ENCODE results near the gene RAPGEF1. TPM values are rescaled to one million over a fixed set of nuclear protein-coding genes. Genes with fewer than 3 reads are reported as not detected.

RAPGEF1 gene
- total and polyA plus RNA-seq, 9 of the 15 experiments (the other 6 are each of a cell fraction or from before 2014, with no cell fraction given): 0.06 to 44.1 (median 19.9) TPM

DNA sequence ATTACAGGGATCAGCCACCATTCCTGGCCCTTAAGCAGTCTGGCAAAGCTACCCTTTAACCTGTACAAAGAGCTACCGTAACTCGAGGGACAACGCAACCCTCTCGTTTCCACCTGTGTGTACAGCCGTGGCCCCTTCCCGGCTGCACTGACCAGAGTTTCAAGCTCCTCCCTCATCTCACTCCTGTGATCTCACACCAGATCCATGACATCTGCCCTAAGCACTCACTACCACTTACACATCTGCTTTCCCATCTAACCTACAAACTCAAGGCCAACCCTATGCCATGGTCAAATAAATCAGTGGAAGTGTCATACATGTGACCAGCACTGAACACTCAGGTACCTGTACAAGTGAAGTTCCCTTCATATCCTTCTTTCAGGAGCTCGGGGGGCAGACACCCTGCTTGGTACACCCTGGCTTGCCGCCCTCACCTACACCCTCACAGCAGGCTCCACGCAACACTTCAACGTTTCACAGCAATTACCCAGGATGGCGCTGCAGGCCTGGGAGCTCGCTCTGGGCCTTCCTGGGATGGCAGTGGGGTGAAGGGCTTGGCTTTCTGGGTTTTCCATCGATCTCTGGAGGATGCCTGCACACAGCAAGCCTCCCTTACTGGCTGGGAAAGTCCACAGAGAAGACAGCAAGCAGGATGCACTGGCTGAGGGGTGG lies 132.8 kb downstream of the RAPGEF1 start:
- in situ Hi-C loops (cut with MboI) (no loop called here), intact Hi-C loops (cut with micrococcal nuclease) (no loop called here)
- Histone ChIP-seq H3K9ac (ENCODE audit: insufficient read depth in 1 of 2, low read depth in 2 of 2, low read length in 2 of 2) (no peak overlapping the region), H2AFZ (ENCODE audit: low read depth, low read length) (no peak overlapping the region), H3K36me3 (ENCODE audit: control insufficient read depth, insufficient read depth, low read length) (peaks cover 14% of the 10 kb centered on the region; the same call in 2 of the 3 replicates), H3K4me1 (replicated peaks in 1 of 2; ENCODE audit: control insufficient read depth in 2 of 2, insufficient read depth in 2 of 2, low read length in 2 of 2) (peaks cover 3 to 4% of the 10 kb centered on the region in 2 experiments; a peak in 2 of 5 replicates), H3K27ac (ENCODE audit: extremely low read depth, low read depth, low read length) (no peak overlapping the region), H3K4me3 (no peak overlapping the region), H4K20me1 (replicated peaks; ENCODE audit: control insufficient read depth, insufficient read depth, low read length) (no peaks in the 10 kb centered on the region), H3K27me3 (ENCODE audit: control insufficient read depth in 2 of 2, insufficient read depth in 2 of 2, low read length in 2 of 2) (no peaks in the 10 kb centered on the region), H3K9me1 (ENCODE audit: control insufficient read depth, insufficient read depth, low read length) (no peaks in the 10 kb centered on the region), H3K4me2 (ENCODE audit: insufficient read depth, low read length) (no peak overlapping the region), H3K9me3 (replicated peaks; ENCODE audit: control insufficient read depth, insufficient read depth, low read depth, low read length) (no peaks in the 10 kb centered on the region), H3K79me2 (ENCODE audit: control insufficient read depth, insufficient read depth, low read length) (no peaks in the 10 kb centered on the region)
- no TSS peak for BruUV-seq (replicated peaks)
- ChIA-PET POLR2A (interaction anchor here (0.7 kb wide), 1 partner anchor 13 kb away, joined by 3 read pairs; no protein-coding TSS in a partner anchor), CTCF (ENCODE audit: low intra/inter-chr PET ratio) (no interaction called here)
- TF ChIP-seq KAT2B (IDR thresholded peaks at IDR 0.05; ENCODE audit: low read depth, low read length) (no peak), ZBTB7A (IDR thresholded peaks at IDR 0.05; ENCODE audit: borderline replicate concordance, control insufficient read depth, low read depth, low read length) (no peak), RAD21 (CRISPR knock-in tag; conservative IDR thresholded peaks at IDR 0.05 in 1 of 2, IDR thresholded peaks at IDR 0.05 in 1 of 2) (0 out of 4 replicates have a peak, but pooled peaks of 1 of the 2 experiments have one; percentile 4), ZNF274 (IDR thresholded peaks at IDR 0.05; ENCODE audit: borderline replicate concordance, low read depth, low read length) (no peak)
- TF ChIP-seq, protein P1, sequence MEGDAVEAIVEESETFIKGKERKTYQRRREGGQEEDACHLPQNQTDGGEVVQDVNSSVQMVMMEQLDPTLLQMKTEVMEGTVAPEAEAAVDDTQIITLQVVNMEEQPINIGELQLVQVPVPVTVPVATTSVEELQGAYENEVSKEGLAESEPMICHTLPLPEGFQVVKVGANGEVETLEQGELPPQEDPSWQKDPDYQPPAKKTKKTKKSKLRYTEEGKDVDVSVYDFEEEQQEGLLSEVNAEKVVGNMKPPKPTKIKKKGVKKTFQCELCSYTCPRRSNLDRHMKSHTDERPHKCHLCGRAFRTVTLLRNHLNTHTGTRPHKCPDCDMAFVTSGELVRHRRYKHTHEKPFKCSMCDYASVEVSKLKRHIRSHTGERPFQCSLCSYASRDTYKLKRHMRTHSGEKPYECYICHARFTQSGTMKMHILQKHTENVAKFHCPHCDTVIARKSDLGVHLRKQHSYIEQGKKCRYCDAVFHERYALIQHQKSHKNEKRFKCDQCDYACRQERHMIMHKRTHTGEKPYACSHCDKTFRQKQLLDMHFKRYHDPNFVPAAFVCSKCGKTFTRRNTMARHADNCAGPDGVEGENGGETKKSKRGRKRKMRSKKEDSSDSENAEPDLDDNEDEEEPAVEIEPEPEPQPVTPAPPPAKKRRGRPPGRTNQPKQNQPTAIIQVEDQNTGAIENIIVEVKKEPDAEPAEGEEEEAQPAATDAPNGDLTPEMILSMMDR (IDR thresholded peaks at IDR 0.05 in 2 of 3, conservative IDR thresholded peaks at IDR 0.05 in 1 of 3; ENCODE audit: insufficient read depth in 2 of 3, low read depth in 1 of 3, low read length in 3 of 3): peak in 1 of 3 experiments; percentile 35; a peak in 2 of 6 replicates
- TF ChIP-seq, protein P2, sequence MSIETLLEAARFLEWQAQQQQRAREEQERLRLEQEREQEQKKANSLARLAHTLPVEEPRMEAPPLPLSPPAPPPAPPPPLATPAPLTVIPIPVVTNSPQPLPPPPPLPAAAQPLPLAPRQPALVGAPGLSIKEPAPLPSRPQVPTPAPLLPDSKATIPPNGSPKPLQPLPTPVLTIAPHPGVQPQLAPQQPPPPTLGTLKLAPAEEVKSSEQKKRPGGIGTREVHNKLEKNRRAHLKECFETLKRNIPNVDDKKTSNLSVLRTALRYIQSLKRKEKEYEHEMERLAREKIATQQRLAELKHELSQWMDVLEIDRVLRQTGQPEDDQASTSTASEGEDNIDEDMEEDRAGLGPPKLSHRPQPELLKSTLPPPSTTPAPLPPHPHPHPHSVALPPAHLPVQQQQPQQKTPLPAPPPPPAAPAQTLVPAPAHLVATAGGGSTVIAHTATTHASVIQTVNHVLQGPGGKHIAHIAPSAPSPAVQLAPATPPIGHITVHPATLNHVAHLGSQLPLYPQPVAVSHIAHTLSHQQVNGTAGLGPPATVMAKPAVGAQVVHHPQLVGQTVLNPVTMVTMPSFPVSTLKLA (conservative IDR thresholded peaks at IDR 0.05): no peak
- TF ChIP-seq, protein P3, sequence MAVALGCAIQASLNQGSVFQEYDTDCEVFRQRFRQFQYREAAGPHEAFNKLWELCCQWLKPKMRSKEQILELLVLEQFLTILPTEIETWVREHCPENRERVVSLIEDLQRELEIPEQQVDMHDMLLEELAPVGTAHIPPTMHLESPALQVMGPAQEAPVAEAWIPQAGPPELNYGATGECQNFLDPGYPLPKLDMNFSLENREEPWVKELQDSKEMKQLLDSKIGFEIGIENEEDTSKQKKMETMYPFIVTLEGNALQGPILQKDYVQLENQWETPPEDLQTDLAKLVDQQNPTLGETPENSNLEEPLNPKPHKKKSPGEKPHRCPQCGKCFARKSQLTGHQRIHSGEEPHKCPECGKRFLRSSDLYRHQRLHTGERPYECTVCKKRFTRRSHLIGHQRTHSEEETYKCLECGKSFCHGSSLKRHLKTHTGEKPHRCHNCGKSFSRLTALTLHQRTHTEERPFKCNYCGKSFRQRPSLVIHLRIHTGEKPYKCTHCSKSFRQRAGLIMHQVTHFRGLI (CRISPR knock-in tag; IDR thresholded peaks at IDR 0.05): no peak
- ATAC-seq (no peak; the same call in 2 of the 3 replicates), DNase-seq (ENCODE audit: extremely low read depth in 1 of 4, low spot score in 3 of 4) (no peak), FAIRE-seq (no peak)
- 82% methylated on average over 12 of the region's 13 CpGs for WGBS (ENCODE audit: insufficient coverage, low coverage, missing lambda C conversion rate)
